HG02642 (cell line): ENCODE measurements around the gene MOV10.
"Not testable (repeated sequence)": the region's sequence is repeated elsewhere in the genome, so short reads cannot be mapped to it uniquely, and the experiment has no call there.

ENCODE experiments used
- ATAC-seq: cut with Tn5 transposase; IDR thresholded peaks from one replicate; pipeline ENCODE4 v1.9.1; 2021; ENCODE audit warnings: mild to moderate bottlenecking; ENCODE audit not compliant: unreplicated experiment, poor library complexity

The MOV10 gene

DNA sequence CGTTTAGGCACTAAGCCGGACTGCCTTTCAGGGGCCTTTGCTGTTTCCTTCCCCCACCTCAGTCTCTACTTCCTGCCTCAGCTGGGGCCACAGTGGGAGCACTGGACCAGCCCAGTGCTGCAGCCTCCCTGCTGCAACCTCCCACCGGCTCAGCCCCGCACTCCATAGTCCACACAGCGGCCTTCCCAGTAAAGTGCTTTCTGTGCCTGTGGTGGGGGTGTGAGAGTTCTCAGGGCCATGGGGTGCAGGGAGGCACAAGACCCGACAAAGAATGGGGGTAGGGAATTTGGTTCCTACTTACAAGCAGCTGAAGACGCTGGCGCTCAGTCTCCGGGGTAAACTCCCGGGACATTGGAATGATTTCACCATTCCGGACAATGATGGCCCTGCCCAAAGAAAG lies 37.2 kb downstream of the MOV10 start:
- no peak for ATAC-seq

- ATAC-seq: no peak
Measured at GRCh38 chr1:112712191-112712590, 37.7 kb downstream of the MOV10 start.

DNA sequence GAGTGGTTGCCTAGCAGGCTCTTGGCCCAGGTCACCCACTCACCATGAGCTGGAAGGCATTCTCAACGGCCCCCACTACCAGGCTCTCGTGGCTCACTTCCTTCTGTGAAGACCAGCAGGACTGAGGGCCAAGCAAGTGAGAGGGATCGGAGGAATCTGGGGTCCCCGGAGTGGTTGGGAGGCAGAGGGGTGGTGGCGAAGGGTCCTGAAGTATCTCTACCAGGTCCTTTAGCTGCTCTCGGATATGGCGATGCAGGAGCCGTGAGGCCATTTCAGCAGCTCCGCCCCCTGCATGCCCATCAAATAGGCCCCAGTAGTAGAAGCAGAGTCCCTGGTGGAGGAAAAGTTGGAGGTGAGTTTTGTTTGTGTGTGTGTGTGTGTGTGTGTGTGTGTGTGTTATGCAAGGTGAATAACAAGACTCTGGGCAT lies 38.3 kb downstream of the MOV10 start:
- no peak for ATAC-seq

DNA sequence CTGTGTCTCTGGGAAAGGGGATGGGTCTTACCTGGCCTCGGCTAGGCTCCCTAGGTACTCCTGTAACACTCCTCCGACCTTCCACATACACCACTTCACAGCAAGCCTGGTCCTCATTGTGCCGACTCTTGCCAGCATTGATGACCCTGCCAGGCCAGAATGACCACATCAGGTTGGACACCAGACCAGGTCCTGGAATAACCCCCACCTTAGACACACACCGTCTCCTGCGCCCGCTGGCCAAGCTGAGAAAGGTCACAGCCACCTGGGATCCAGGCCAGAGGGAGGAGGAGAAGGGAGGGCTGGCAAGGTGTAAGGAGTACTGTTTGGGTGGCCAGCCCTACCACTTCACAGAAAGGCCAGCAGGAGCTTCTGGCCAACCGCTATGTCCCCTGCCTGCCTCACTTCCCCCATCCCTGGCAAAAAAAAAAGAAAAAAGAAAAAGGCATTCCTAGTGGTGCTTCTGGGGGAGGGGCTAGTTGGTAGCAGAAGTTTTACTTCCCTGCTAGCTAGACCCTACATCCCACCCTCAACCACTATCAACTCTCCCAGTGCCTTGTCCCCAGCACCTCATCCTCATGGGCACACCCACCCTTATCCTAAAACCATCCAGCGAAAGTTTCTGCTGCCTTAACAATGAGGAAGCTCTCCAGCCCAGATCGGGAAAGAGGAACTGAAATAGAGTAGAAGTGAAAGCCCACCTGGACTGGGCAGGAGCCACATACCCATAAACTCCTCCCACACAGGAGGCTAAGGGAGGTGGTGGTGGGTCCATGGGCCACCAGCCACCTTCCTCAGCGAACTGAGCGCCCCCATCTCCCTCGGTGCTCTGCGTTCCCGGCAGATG lies 39.2 kb downstream of the MOV10 start:
- peak; percentile 25 for ATAC-seq

- ATAC-seq: peak; percentile 5
Measured at GRCh38 chr1:112714313-112715263, 40.1 kb downstream of the MOV10 start.

GRCh38 chr1:112715264-112716053 lies 41.0 kb downstream of the MOV10 start, which contains the start of gene PPM1J:
Gene PPM1J, minus strand, starts transcription at chr1:112715332. Its CDS starts 31 bp downstream, at chr1:112715301.
- peak; percentile 83 for ATAC-seq

GRCh38 chr1:112716133-112716720 lies 41.8 kb downstream of the MOV10 start:
- ATAC-seq: peak; percentile 33

DNA sequence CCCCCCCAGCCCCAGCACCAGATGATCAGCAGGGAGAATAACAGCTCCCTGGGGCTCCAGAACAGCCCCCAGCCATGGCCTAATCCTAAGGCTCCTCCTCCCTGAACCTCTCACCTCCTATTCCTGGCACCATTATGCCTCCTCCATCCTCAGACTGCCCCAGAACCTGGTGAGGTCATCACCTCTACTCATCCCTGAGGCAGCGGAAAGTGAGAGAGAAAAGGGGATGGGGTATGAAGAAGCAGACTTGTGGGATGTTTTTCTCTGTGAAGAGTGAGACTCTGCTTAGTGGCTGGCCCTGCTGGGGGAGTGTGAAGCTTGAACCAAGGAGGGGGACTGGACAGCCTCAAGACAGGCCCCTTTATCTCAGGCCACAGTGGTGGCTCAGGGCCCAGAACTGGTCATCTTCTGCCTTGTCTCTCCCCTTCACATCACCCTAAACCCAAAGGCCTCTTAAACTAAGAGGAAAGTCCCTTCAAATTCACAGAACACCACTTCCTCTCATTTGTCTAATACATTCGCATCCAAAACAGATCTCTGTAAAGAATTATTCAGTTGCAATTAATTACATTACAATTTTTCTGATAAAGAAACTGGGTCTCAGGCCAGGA lies 42.9 kb downstream of the MOV10 start:
- ATAC-seq: no peak

DNA sequence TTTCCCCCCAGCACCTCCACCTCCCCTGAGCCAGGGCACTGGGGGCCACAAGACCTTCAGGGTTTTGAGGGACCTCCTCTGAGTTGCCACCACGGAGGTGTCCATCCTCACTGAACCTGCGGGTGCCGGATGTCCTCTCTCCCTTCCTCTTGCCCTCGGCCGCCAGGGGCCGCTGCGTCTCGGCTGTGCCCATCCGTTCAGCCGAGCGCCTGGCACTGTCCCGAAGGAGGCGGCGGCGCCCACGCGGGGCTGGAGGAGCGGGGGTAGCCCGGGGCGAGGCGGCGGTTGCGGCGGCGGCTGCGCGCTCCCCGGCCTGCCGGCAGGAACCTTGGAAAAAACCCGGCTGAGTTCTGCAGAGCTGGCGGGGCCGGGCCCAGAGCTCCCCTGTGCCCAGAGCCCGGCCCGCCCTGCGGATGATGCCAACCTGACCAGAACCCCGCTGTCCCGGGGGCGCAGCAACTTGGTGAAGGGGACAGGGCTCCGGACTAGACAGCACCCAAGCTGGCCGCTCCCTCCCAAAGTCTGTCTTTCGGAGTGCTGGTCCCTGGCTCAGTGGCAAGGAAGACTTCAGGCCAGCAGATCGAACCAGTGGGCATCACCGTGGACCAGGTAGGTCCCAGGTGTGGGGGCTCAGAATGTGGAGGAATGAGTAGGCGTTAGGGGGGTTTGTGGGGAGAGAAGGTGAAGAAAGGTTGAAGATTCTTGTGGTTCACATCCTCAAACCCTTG lies 44.4 kb downstream of the MOV10 start:
- no peak for ATAC-seq

- ATAC-seq: no peak
Measured at GRCh38 chr1:112719706-112720105, 45.2 kb downstream of the MOV10 start.

GRCh38 chr1:112720800-112721199 lies 46.3 kb downstream of the MOV10 start:
- ATAC-seq: no peak

DNA sequence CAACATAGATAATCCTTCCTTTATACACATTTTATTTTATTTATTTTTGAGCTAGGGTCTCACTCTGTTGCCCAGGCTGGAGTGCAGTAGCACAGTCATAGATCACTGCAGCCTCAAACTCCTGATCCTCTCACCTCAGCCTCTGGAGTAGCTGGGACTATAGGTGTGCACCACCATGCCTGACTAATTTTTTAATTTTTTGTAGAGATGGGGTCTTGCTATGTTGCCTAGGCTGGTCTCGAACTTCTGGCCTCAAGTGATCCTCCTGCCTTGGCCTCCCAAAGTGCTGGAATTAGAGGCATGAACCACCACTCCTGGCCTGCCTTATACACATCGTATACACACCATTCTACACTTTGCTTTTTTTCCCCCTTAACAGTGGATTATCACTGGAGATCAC lies 46.8 kb downstream of the MOV10 start:
- not testable (repeated sequence) for ATAC-seq

GRCh38 chr1:112721966-112722524 lies 47.6 kb downstream of the MOV10 start:
- no peak for ATAC-seq

DNA sequence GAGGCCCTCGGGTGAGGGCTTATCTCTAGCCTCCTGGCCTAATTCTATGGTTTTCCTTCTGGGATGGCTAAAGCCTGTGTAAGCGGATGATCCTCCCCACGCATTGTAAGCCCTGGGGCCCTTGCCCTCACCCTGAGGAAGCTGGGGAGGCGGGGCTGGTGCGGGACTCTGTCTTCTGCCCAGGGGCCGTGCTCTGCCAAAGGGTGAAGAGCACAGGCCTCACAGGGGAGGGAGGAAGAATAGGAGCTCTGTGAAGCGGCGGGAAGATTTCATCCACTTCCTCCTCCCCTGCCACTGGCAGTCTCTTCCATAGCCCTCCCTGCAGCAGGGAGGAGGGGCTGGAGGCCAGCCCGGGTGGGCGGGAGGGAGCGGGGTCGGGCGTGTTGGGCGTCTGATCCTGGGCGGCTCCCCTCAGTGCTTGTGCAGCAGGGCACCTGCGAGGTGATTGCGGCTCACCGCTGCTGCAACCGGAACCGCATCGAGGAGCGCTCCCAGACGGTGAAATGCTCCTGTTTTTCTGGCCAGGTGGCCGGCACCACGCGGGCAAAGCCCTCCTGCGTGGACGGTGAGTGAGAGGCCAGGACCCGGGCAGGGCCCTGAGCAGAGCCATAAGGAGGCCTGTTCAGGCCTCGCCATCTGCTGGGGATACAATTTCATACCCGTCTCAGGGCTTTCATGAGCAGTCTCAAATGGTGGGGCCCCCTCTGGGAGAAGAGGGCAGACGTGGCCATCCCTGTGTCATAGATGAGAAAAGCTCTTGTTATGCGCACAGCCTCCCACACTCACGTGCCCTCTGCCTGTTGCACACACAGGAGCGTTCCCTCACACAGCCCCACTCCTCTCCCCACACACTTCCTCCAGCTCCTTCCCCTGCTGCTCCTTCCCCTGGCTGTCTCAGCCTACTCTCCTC lies 48.4 kb downstream of the MOV10 start:
- no peak for ATAC-seq

GRCh38 chr1:112723511-112723839 lies 49.0 kb downstream of the MOV10 start:
- ATAC-seq: no peak

- not testable (repeated sequence) for ATAC-seq
Measured at GRCh38 chr1:112724240-112724639, 49.8 kb downstream of the MOV10 start.

- ATAC-seq: no peak
Measured at GRCh38 chr1:112727716-112728115, 53.3 kb downstream of the MOV10 start.
